Skin epidermis (tissue), 12 donors: ENCODE data around the gene GAL.

Source experiments
- H3K27ac ChIP-seq, 21 experiments: fragments of 200-600 bp; sonication (generic) in 11 of 21; one replicate each; pipeline ENCODE4 v1.5.0; 2020; ENCODE audit warnings: mild to moderate bottlenecking in 3 of 21, inconsistent platforms in 2 of 21, moderate library complexity in 2 of 21
- H3K4me3 ChIP-seq, 7 experiments: fragments of 200-600 bp; sonication (generic) in 2 of 7; one replicate each; pipeline ENCODE4 v1.5.0; 2020; ENCODE audit warnings: inconsistent platforms in 2 of 7, mild to moderate bottlenecking in 2 of 7, moderate library complexity in 1 of 7

GAL gene

DNA sequence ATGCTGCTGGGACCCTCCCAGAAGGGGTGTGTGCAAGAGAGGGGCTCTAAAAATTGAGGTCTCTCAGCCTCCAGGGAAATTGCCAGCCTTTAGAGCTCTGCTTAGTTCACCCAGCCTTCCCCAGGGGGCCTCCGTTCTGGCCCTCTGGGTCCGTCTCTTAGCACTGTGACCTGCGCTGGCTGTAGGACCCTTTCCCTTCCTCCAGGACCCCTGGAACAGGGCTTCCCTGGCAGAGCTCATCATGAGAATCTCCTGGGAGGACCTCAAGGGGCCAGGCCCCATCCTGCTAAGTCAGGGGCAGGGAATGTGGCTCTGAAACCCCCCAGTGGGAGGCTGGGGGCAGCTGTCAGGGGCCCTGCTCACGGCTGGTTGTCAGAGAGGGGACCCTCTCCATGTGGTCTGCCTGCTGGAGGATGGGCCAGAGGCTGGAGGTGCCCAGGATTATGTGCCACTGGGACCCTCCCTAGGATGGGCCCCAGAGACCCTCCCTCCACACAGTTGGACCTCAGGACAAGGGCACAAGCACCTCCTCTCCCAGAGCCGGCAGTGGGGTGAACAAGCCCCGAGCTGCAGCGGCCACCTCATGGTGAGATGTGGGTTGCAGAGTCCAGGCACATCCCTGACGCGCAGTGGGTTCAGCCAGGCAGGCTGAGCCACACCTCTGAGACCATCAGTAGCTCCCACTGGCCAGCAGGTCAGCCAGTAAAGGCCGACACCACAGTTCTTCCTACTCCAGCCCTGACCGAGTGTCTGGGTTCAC is 27.1 kb upstream of the GAL start:
- Histone ChIP-seq H3K4me3 (no peak overlapping the region), H3K27ac (no peak overlapping the region)

DNA sequence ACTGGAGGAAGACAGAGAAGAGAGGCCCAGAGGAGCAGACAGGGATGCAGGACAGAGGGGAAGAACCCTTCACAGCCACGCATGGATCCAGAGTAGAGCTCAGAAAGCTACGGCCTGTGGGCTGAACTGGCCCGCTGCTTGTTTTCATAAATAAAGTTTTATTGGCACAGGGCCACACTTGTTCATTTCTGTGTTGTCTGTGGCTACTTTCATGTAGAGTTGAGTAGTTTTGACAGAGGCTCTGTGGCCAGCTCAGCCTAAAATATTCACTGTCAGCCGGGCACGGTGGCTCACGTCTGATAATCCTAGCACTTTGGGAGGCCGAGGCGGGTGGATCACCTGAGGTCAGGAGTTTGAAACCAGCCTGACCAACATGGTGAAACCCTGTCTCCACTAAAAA is 26.2 kb upstream of the GAL start:
- Histone ChIP-seq H3K27ac (no peak overlapping the region), H3K4me3 (no peak overlapping the region)

DNA sequence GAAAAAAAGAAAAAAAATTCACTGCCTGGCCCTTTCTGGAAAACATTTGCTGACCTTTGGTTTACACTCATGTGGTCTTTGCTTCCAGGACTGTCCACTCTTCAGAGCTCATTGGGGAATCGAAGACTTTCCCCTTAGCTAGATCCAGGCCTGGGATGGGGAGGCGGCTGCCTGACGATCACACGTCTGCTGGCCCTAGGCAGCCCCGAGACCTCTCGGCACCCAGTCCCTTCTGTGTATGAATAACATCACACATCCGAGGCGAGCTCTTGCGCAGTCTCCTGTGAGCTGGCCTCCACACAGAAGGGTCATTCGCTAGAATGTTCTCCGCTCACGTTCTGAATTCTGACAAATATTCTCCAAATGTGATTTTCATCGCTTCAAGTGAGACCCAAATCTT is 25.7 kb upstream of the GAL start:
- Histone ChIP-seq H3K4me3 (no peak overlapping the region), H3K27ac (peak overlapping the region in 1 of 21 experiments; percentile 17)

DNA sequence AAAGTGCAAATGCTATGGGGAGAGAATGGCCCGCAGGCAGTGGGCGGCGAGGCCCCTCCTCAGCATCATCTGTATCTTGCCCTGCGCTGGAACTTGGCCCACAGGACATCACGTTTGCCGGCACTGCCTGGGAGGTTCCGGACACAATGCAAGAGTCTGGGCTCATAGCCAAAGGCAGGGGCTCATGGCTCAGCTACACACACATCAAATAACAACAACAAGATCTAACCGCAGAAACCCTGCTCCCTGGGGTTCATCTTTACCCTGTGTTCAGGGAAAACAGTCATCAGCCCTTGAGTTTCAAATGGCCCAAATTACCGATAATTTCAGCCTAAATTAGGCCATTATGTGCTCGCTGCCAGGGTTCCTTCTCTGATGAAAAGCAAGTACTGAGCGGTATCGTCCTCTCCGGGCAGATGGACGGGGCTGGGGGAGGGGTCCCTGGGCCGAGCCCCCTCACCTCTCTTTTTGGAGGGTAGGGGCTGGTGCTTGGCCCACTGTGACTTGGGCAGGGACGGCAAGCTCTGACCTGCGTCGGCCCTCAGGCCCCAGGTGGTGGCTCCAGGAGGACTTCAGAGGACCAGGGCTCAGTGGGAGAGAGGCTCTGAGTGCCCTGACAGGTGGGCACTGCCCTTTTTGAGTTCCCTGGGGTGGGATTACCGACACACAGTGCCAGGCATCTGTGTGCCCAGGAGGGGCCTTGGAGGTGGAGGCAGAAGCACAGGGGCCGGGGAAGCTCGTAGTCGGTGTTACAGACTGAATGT is 25.0 kb upstream of the GAL start:
- peak overlapping the region in 7 of 21 experiments; percentile 5 to 72 (median 29) for H3K27ac ChIP-seq
- no peak overlapping the region for H3K4me3 ChIP-seq

DNA sequence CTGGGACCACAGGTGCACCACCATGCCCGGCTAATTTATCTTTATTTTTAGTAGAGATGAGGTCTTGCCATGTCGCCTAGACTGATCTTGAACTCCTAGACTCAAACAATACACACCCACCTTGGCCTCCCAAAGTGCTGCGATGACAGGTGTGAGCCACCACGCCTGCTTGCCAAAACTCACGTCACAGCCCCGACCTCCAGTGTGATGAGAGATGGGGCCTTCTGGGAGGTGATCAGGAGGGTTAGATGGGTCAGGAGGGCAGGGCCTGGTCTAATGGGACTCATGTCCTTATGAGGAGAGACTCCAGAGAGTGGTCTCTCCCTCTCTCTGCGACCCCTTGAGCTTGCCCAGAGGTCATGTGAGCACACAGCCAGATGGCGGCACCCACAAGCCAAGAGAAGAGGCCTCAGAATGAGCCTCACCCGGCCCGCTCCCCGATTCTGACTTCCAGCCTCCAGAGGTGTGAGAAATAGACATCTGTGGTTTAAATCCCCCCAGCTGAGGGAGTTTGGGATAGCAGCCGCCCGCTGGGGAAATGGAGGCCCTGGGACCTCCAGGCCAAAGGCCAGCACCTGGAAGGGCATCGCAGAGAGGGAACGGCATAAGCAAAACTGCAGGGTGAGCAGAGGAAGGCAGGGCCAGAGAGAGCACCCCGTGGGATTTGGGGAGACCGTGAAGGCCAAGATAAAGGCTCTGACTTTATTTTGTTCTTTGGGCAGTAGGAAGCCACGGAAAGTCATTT is 24.1 kb upstream of the GAL start:
- H3K4me3 ChIP-seq = no peak overlapping the region
- peak overlapping the region in 1 of 21 experiments; percentile 32 for H3K27ac ChIP-seq

DNA sequence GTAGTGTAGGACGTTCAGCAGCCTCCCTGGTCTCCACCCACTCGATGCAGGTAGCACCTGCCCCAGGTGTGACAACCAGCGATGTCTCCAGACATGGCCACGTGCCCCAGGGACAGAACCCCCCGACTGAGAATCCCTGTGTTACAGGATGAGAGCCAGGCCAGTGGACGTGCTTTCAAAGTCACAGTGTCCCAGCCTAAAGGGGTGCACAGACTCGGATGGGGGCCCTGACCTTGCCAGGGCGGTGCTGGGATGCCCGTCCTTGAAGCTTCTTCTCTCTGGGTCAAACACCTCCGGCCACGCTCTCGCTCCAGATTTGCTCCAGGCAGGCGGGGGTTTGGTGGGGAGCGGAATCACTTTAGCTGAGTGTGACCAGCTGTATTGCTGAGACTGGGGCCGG is 23.3 kb upstream of the GAL start:
- Histone ChIP-seq H3K27ac (no peak overlapping the region), H3K4me3 (no peak overlapping the region)

DNA sequence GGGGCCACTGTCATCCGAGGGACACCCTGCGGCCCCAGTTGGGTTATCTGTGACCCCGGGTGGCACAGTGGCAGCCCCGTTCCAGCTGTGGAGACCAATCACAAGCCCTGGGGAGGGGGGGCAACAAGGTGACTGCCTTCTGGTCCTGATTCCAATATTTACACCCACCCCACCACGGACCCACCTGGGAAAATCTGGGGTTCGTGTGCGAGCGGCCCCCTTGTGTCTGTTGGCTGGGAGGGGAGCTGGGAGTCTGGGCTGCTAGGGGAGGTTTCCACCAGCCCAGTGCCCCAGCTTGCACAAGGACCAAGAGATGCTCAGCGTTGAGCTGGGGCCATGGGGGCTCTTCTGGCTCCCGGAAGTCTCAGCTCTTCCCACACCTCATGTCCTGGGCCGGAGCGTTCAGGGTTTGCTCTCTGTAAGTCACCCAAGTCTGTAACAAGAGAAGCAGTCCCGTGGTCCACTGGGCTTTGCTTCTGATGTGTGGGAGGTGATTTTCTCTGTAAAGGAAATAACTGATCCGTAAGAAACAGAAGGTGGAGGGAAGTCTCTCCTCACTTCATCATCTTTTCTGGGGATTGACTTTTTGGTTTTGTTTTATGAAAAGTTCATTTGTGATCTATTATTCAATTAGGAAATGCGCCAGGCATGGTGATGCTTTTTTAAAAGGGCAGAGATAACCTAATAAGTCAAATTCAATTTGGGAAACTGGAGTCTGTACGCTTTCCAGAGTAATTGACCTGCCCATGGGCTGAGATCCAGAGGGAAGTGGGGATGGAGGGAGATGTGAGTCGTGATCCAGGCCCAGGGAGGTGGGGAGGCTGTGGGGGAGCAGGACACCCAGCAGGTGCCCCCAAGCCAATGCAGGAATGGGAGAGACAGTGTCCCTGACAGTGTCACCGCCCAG is 22.4 kb upstream of the GAL start:
- no peak overlapping the region for H3K4me3 ChIP-seq
- no peak overlapping the region for H3K27ac ChIP-seq

DNA sequence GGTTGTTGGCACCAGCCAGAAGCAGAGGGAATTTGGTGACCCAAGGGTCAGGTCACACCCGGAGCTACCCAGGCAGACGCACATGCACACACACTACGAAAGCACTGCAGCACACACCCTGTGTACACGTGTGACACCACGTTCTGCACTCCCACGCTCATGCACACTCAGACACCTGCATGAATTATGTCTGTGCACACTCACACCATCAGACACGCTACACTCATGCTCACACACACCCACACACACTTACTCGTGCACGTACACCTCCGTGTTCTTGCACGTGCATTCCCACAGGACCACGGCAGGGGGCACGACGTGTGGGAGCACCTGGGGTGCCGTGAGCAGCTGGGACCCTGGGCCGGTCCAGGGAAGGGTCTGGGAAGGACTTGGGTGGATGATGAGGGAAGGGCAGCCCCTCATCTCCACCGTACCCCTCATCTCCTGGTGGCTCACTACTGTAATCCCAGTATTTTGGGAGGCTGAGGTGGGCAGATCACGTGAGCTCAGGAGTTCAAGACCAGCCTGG is 20.8 kb upstream of the GAL start:
- Histone ChIP-seq H3K27ac (no peak overlapping the region), H3K4me3 (no peak overlapping the region)

DNA sequence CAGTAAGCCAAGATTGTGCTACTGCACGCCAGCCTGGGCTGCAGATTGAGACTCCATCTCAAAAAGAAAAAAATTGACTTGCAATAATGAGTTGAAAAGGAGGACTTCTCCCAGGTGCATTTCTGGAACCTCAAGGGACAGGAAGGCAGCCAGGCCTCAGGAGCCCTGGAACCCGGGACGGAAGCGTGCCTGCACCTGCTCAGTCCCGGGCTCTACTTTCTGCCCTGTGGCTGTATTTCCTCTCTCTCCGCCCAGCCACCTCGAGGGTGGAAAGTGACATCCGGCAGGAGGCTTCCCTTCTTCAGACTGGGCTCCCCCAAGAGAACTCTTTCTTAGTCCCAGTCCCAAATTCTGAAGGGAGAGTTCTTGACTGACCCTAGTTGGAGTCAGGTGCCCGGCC is 20.2 kb upstream of the GAL start:
- no peak overlapping the region for H3K4me3 ChIP-seq
- no peak overlapping the region for H3K27ac ChIP-seq

DNA sequence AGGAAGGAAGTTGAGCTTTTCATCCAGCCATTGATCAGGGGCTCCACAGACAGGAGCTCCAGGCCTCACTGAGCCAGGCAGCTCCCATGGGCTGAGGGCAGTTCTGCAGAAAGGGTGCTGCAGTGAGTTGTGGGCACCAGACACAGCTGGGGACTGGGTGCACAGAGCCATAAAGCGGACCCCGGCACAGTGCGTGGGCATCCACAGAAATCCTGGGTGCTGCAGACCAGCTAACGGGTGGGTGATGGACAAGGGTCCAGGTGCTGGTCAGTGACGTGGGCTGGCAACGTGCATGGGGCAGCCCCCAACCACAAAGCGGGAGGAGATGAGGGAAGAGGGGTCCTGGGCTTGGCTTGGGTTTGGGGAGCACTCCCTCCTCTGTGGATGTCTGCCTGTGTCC is 19.4 kb upstream of the GAL start:
- H3K27ac ChIP-seq = no peak overlapping the region

DNA sequence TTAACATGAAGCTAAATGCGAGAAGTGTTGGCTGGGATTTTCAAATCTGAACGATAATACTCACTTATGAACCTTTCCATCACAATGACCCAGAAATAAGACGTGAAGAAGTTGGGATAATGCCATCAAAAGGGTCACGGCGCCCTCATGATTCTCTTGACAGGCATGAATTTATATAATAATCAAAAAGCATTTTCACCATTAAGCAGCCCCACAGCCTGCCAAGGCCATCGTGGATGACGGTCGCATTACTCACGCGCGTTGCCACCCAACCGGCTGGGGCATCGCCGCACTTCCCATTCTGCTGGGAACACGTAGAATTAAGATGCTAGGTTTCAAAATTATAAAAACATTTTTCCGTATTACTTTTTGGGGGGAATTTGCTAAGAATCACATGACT is 18.9 kb upstream of the GAL start:
- Histone ChIP-seq H3K27ac (no peak overlapping the region), H3K4me3 (no peak overlapping the region)

More for the DNA sequence above, 19.4 kb upstream of the GAL start:
- no peak overlapping the region for H3K4me3 ChIP-seq

DNA sequence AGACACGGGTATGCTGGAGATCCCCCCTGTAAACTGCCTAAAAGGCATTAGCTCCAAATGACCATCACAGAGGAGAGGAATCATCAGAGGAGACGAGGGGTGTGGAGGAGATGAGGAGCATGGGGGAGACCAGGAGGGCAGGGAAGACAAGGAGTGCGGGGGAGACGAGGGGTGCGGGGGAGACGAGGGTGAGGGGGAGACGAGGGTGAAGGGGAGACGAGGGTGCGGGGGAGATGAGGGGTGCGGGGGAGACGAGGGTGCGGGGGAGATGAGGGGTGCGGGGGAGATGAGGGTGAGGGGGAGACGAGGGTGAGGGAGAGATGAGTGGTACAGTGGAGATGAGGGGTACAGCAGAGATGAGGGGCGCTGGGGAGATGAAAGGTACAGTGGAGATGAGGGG is 17.5 kb upstream of the GAL start:
- Histone ChIP-seq H3K4me3 (no peak overlapping the region), H3K27ac (no peak overlapping the region)

DNA sequence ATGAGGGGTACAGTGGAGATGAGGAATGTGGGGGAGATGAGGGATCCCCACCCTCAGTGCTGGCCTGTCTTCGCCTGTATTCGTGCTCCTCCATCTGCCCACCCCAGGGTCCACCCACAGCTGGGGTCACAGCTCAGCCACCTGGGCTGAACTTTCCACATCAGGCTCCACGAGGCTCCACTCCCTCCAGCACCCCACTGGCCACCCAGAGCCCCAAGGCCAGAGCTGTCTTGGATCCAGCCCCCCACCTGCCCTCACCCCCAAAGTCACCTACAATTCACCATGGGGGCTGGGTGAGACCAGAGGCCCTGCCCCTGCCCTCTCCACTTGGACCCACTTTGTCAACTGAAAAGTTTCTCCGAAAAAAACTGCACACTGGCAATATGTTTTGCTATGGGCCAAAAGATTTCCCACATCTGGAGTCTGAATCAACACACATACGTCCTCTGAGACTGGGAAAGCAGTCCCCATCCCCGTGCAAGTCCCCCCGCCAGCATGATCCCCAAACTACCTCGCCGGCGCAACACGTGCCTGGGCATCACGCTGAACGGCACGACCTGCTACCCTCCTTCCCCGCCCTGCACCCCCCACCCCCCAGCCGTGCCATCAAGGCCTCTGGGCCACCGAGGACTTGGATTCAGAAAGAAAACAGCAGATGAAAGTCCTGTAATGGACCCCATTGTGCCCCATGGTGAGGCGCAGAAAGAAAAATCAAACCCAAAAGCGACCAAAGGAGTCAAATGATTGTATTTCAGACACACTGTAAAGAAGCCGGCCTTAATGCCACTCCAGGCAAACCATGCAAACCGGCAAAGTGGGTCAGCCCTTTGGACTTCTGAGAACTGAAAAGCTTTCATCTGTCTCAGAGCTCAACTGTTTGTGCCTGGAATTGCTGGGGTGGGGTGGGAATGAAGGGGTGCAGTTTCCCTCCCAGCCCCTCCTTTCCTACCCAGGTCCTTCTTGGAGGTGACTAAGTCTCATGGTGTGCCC is 16.5 kb upstream of the GAL start:
- Histone ChIP-seq H3K4me3 (no peak overlapping the region), H3K27ac (no peak overlapping the region)

DNA sequence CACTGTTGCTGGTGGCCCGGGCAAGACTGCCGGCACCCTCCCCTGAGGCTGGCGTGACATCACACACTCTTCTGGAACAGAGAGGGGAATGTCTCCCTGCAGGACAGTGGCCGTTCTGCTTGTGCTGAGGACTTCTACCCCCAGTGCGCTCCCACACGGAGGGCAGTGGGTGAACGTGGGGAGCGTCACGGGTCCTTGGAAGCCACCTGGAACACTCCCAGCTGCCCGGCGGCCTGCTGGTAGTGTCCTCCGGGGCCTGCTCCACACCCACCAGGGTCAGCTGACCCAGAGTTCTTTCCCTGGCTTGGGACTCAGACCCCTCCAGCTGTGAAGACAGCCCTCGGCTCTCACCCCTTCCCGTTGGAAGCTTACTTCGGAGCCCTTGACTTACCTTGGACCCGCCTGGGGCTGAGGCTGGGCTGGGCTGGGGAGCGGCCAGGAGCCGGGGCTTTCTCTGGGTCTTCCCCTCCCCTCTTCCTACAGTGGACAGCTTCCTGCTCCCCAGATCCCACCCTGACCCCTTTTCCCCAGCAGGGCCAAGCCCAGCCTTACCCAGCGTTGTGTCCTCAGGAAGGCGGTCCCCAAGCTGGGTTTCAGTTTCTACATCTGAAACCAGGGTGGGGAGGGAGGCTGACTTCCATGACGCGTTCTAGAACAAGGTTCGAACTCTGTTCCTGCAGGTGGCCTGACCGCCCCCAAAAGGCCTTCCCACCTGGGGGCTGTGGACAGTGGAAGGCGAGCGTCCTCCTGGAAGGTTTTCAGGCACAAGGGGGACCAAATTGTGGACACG is 14.8 kb upstream of the GAL start:
- no peak overlapping the region for H3K27ac ChIP-seq
- H3K4me3 ChIP-seq = no peak overlapping the region

DNA sequence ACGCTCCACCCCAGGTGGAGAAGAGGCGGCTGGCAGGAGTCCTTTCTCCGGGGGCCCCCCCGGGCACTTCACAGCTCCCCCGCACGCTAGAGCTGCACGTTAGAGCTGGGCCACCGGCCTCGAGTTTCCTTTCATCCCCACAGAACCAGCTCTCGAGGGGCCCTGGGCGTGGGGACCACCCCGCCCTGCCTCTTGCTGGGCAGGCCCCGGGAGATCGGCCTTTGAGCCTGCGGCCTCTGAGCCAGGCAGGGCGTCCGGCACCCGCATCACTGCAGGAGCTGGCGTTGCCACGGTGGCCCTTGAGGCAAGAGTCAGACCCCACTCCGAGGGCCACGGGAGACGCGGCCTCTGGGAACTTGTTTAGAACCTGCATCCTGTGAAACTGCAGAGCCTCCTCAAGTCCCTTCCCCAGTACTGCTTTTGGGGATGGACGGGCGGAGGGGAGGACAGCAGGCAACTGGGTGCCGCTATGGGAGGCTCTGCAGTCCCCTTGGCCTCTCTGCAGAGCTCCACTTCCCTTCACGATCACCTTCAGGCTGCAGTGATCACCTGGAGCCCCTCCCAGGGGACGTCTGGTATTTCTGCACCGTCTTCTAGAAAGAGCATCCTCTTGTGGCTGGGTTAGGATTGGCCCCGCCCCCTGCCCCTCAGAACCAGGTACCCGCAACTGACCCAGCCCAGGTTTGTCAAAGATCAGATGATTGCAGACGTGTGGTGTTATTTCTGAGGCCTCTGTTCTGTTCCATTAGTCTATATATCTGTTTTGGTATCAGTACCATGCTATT is 13.9 kb upstream of the GAL start:
- Histone ChIP-seq H3K27ac (no peak overlapping the region), H3K4me3 (no peak overlapping the region)

DNA sequence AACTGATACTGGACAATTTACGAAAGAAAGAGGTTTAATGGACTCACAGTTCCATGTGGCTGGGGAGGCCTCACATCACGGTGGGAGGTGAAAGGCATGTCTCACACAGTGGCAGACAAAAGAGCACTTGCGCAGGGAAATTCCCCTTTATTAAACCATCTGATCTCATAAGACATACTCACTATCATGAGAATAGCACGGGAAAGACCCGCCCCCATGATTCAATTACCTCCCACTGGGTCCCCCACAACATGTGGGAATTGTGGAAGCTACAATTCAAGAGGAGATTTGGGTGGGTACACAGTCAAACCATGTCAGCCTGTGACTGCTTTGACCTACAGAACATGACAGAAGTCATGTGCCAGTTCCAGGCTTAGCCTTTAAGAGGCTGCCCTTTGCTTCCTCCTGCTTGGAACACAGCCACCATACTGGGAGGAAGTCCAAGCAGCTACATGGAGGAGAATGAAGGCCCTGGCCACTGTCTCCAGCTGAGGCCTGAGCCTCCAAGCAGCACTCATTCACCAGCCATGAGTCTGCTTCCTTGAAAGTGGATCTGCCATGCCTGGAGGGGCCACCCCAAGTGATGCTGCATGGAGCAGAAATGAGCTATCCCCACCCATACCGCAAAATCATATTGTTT is 10.9 kb upstream of the GAL start:
- no peak overlapping the region for H3K4me3 ChIP-seq
- no peak overlapping the region for H3K27ac ChIP-seq
